Natural killer cell (primary cell): ENCODE results near the gene TMX4. TPM values are rescaled to one million over a fixed set of nuclear protein-coding genes. Genes with fewer than 3 reads are reported as not detected.

ENCODE experiments used
- ATAC-seq, 3 donors: fragments of 150-1000 bp in 2 of 3; fragments of 200-7000 bp in 1 of 3; cut with Tn5 transposase; 1 replicate in 1 of 3; 2 replicates in 2 of 3; pipeline ENCODE4 v1.10.0; 2021; ENCODE audit warnings: mild to moderate bottlenecking in 2 of 3, moderate library complexity in 2 of 3
- DNase-seq, 2 donors: peaks; one replicate each; pipeline versions ENCODE4 v3.0.0 to v3.0.0-alpha.2; 2013 to 2021; ENCODE audit warnings: mixed read lengths in 1 of 2
- H3K27ac ChIP-seq: one replicate; pipeline ENCODE4 v1.5.1; 2013; ENCODE audit warnings: mild to moderate bottlenecking, low read length
- H3K27me3 ChIP-seq: one replicate; pipeline ENCODE4 v1.6.1; 2013; ENCODE audit warnings: low read length; ENCODE audit not compliant: control insufficient read depth, insufficient read depth
- H3K36me3 ChIP-seq: one replicate; pipeline ENCODE4 v1.6.1; 2013; ENCODE audit warnings: low read length; ENCODE audit not compliant: control insufficient read depth, insufficient read depth
- H3K4me1 ChIP-seq: one replicate; pipeline ENCODE4 v1.6.1; 2013; ENCODE audit warnings: low read length; ENCODE audit not compliant: control insufficient read depth, insufficient read depth
- H3K4me3 ChIP-seq: one replicate; pipeline ENCODE4 v1.5.1; 2013; ENCODE audit warnings: low read length
- H3K9me3 ChIP-seq: one replicate; pipeline ENCODE4 v1.6.1; 2013; ENCODE audit warnings: low read length; ENCODE audit not compliant: control insufficient read depth, insufficient read depth
- H3K27ac Mint-ChIP-seq, 2 donors: one replicate each; pipeline ENCODE4 v1.8.0; 2022; ENCODE audit warnings: mild to moderate bottlenecking in 2 of 2, mixed read lengths in 2 of 2, moderate library complexity in 1 of 2
- H3K27me3 Mint-ChIP-seq, 2 donors: one replicate each; pipeline ENCODE4 v1.8.0; 2022; ENCODE audit warnings: low read depth in 2 of 2, mixed read lengths in 2 of 2
- H3K36me3 Mint-ChIP-seq: one replicate; pipeline ENCODE4 v1.8.0; 2022; ENCODE audit warnings: mixed read lengths
- H3K4me1 Mint-ChIP-seq, 2 donors: one replicate each; pipeline ENCODE4 v1.8.0; 2022; ENCODE audit warnings: mixed read lengths in 2 of 2
- H3K4me3 Mint-ChIP-seq: one replicate; pipeline ENCODE4 v1.8.0; 2022; ENCODE audit warnings: mild to moderate bottlenecking, moderate library complexity, mixed read lengths
- H3K9me3 Mint-ChIP-seq, 2 donors: one replicate each; pipeline ENCODE4 v1.8.0; 2022; ENCODE audit warnings: mixed read lengths in 2 of 2
- WGBS: methylation state at CpG from one replicate; pipeline ENCODE4 v1.1.7; 2013; ENCODE audit warnings: missing lambda C conversion rate; ENCODE audit not compliant: insufficient coverage; 5-methylcytosine and 5-hydroxymethylcytosine counted together
- intact Hi-C: fragments of 100-400 bp; cut with micrococcal nuclease; formaldehyde crosslinking; loops from one replicate; pipeline ENCODE4 v1.14.2; 2022
- total RNA-seq, 4 donors: library from RNA; stranded (reverse); fragments of 120-200 nt in 1 of 4; gene quantifications; one replicate each; pipeline versions ENCODE4 v1.2.3 to v1.2.4, GENCODE V29; 2013 to 2022
- TF ChIP-seq, protein P1 (sequence below): fragments of 200-600 bp; IDR thresholded peaks from one replicate; pipeline ENCODE4 v1.8.0; 2022; ENCODE audit warnings: antibody characterized with exemption

TMX4 gene
- total RNA-seq, 3 donors from 2014 or later (not counting 1 experiment from before 2014, with no cell fraction given) = 94.4 to 97.9 (median 94.5) TPM

DNA sequence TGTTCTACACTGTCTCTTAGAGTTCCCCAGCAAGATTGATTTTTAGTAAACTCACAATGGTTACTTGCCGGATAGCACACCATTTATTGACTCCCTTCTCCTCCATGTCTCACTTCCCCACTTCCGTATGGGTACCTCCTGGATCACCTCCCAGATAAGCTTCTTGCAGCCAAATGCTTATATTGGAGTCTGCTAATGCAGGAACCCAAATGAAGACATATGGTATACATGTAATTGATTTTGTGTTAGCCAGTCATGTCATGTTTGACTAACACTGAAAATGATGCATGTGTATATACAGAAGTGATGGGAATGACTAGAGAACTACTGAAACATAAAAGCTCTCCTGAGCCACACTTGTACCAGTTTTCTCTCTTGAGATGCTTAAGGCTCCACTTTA, 46.1 kb upstream of the TMX4 start:
- Mint-ChIP-seq H3K27me3 (peaks cover 11 to 39% of the 10 kb centered on the region in 2 donors), H3K4me3 (no peak overlapping the region), H3K9me3 (no peaks in the 10 kb centered on the region), H3K27ac (no peak overlapping the region), H3K36me3 (no peaks in the 10 kb centered on the region), H3K4me1 (no peaks in the 10 kb centered on the region)
- H3K27me3 ChIP-seq = peaks cover 3% of the 10 kb centered on the region
- 90% methylated on average over 2 of the region's 2 CpGs for WGBS
- H3K36me3 ChIP-seq = no peaks in the 10 kb centered on the region
- no peak overlapping the region for H3K27ac ChIP-seq
- H3K9me3 ChIP-seq = no peaks in the 10 kb centered on the region
- no peaks in the 10 kb centered on the region for H3K4me1 ChIP-seq
- H3K4me3 ChIP-seq = no peak overlapping the region
- intact Hi-C loops = no loop called here
- TF ChIP-seq, protein P1, sequence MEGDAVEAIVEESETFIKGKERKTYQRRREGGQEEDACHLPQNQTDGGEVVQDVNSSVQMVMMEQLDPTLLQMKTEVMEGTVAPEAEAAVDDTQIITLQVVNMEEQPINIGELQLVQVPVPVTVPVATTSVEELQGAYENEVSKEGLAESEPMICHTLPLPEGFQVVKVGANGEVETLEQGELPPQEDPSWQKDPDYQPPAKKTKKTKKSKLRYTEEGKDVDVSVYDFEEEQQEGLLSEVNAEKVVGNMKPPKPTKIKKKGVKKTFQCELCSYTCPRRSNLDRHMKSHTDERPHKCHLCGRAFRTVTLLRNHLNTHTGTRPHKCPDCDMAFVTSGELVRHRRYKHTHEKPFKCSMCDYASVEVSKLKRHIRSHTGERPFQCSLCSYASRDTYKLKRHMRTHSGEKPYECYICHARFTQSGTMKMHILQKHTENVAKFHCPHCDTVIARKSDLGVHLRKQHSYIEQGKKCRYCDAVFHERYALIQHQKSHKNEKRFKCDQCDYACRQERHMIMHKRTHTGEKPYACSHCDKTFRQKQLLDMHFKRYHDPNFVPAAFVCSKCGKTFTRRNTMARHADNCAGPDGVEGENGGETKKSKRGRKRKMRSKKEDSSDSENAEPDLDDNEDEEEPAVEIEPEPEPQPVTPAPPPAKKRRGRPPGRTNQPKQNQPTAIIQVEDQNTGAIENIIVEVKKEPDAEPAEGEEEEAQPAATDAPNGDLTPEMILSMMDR = no peak
- DNase-seq (no peak), ATAC-seq (no peak)

DNA sequence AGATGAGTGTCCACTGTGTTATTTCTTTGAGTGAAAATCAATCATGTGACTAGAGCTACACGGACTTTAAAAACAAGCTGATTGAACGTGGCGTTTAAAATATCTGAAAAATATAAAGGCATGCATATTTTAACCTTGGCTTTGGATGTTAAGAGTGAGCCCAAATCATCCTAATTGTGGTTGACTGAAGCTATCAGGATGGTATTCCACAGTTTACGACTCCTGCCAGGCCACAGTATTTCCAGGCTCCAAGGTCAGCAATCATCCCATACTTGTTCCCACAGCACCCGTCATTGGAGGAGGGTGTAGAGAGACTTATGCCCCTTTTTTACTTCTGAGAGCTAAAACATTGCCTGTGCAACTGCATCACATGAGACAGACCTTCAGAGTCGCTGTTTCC, 43.2 kb upstream of the TMX4 start:
- TF ChIP-seq, protein P1 = no peak
- WGBS = 98% methylated on average over 4 of the region's 6 CpGs
- no peaks in the 10 kb centered on the region for H3K4me1 Mint-ChIP-seq
- peaks cover 3% of the 10 kb centered on the region for H3K27me3 ChIP-seq
- DNase-seq (no peak), ATAC-seq (no peak)
- no peak overlapping the region for H3K4me3 Mint-ChIP-seq
- no peaks in the 10 kb centered on the region for H3K36me3 Mint-ChIP-seq
- H3K27me3 Mint-ChIP-seq = peaks cover 4 to 35% of the 10 kb centered on the region in 2 donors
- H3K27ac Mint-ChIP-seq = no peak overlapping the region
- H3K9me3 ChIP-seq = no peaks in the 10 kb centered on the region
- H3K27ac ChIP-seq = no peak overlapping the region
- no peaks in the 10 kb centered on the region for H3K4me1 ChIP-seq
- no peaks in the 10 kb centered on the region for H3K36me3 ChIP-seq
- intact Hi-C loops = no loop called here
- H3K9me3 Mint-ChIP-seq = no peaks in the 10 kb centered on the region
- H3K4me3 ChIP-seq = no peak overlapping the region

DNA sequence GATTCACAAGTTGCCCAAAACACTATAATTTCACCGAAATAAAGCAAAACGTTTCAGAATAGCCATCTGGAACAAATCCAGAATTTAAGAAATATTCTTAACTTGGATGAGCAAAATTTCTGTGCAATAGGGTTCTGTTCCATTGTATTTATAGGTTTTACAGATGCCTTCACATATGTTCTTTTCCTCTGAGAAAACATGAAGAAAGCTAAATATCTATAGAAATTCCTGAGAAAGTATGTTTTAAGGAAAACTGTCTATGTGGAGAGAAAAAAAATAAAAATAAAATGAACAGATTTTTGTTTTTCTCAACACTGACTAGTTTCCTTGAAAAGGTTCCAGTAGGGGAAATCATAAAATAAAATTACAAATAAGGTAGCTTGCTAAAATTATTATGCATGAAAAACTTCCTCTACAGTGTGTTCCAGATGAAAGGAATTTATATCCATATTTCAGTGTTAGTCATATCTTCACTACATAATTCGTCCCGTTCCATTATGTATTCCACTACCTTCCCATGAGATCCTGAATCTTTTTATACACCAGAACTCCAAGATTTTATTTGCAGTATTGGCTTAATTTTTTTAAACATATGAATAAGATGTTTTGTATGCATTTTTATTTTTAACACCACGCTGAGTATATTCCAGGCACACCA, 42.4 kb upstream of the TMX4 start:
- TF ChIP-seq, protein P1 = no peak
- Mint-ChIP-seq H3K27me3 (peaks cover 4 to 28% of the 10 kb centered on the region in 2 donors), H3K4me1 (no peaks in the 10 kb centered on the region), H3K9me3 (no peaks in the 10 kb centered on the region), H3K27ac (no peak overlapping the region), H3K4me3 (no peak overlapping the region), H3K36me3 (no peaks in the 10 kb centered on the region)
- Histone ChIP-seq H3K9me3 (no peaks in the 10 kb centered on the region), H3K4me3 (no peak overlapping the region), H3K27me3 (peaks cover 3% of the 10 kb centered on the region), H3K36me3 (no peaks in the 10 kb centered on the region), H3K4me1 (no peaks in the 10 kb centered on the region), H3K27ac (no peak overlapping the region)
- intact Hi-C loops = no loop called here
- 82% methylated on average over 4 of the region's 5 CpGs for WGBS
- no peak for ATAC-seq
- no peak for DNase-seq

DNA sequence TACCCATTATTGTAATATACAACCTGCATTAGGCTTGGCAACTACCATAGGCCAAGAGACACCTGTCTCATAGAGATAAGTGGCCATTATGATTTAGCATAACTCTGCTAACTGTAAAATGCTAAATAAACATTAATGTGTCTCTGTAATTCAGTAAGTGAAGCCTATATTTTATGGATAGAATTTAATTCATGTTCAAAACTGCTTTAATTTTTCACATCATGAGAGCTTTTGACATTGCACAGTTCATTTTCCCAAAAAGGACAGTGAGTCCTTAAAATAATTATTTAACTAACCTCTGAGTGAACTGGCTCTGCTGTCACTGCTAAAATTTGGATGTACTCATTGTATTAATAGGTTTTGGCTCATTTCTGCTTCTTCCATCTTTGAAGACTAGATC, 41.4 kb upstream of the TMX4 start:
- TF ChIP-seq, protein P1 = no peak

More for the DNA sequence above, 41.4 kb upstream of the TMX4 start:
- Mint-ChIP-seq H3K4me3 (no peak overlapping the region), H3K36me3 (no peaks in the 10 kb centered on the region), H3K27me3 (peaks cover 4 to 22% of the 10 kb centered on the region in 2 donors), H3K9me3 (no peaks in the 10 kb centered on the region), H3K4me1 (no peaks in the 10 kb centered on the region), H3K27ac (no peak overlapping the region)
- Histone ChIP-seq H3K9me3 (no peaks in the 10 kb centered on the region), H3K4me3 (no peak overlapping the region), H3K27me3 (peaks cover 3% of the 10 kb centered on the region), H3K36me3 (no peaks in the 10 kb centered on the region), H3K4me1 (no peaks in the 10 kb centered on the region), H3K27ac (no peak overlapping the region)
- no peak for ATAC-seq
- intact Hi-C loops = no loop called here
- no peak for DNase-seq
